GM23248 (cell line): ENCODE data around the gene SCNN1A.

Source experiments
- EZH2 ChIP-seq: fragments of 200-600 bp; sonication (generic); IDR thresholded peaks from 2 replicates; pipeline ENCODE4 v1.6.1; 2018; ENCODE audit warnings: antibody characterized with exemption, mild to moderate bottlenecking; ENCODE audit not compliant: insufficient read depth, poor library complexity, severe bottlenecking
- EZH2phosphoT487 ChIP-seq: fragments of 200-600 bp; sonication (generic); IDR thresholded peaks from 2 replicates; pipeline ENCODE4 v1.6.1; 2018; ENCODE audit warnings: antibody characterized with exemption, moderate library complexity, mild to moderate bottlenecking, low read depth; ENCODE audit not compliant: insufficient read depth

- no peak for TF ChIP-seq EZH2phosphoT487
- TF ChIP-seq EZH2: no peak
Observed at GRCh38 chr12:6383572-6384498, 8.5 kb upstream of the SCNN1A start, which contains the start of gene LTBR.
